Posterior cingulate gyrus (tissue), 11 donors: ENCODE results near the gene P2RX2.

Source experiments
- DNase-seq, 10 donors: peaks; one replicate each; pipeline versions ENCODE4 v3.0.0 to v3.0.0-alpha.2; 2020 to 2021; ENCODE audit warnings: mixed read lengths in 3 of 10
- intact Hi-C: fragments of 100-400 bp; cut with DNase I; formaldehyde crosslinking; loops from one replicate; pipeline ENCODE4 v1.15.1; 2023

P2RX2 gene

GRCh38 chr12:132615579-132616038, 3.0 kb upstream of the P2RX2 start:
- DNase-seq, result peak in 3 of 10 donors; percentile 5 to 69 (median 18)

GRCh38 chr12:132617135-132617701, 1.4 kb upstream of the P2RX2 start:
- DNase-seq, result peak in 2 of 10 donors; percentile 16 to 27
- intact Hi-C loops, result no loop called here

More at GRCh38 chr12:132615579-132616038, 3.0 kb upstream of the P2RX2 start:
- intact Hi-C loops, result loop anchor here (1.0 kb wide), 1 partner anchor 200 kb away; no protein-coding TSS in a partner anchor

GRCh38 chr12:132617822-132618682, 524 bp upstream of the P2RX2 start:
- peak in 2 of 10 donors; percentile 70 to 72 for DNase-seq
- intact Hi-C loops, result no loop called here

GRCh38 chr12:132619071-132619385, 452 bp downstream of the P2RX2 start:
- peak in 1 of 10 donors; percentile 0 for DNase-seq
- intact Hi-C loops, result no loop called here

DNA sequence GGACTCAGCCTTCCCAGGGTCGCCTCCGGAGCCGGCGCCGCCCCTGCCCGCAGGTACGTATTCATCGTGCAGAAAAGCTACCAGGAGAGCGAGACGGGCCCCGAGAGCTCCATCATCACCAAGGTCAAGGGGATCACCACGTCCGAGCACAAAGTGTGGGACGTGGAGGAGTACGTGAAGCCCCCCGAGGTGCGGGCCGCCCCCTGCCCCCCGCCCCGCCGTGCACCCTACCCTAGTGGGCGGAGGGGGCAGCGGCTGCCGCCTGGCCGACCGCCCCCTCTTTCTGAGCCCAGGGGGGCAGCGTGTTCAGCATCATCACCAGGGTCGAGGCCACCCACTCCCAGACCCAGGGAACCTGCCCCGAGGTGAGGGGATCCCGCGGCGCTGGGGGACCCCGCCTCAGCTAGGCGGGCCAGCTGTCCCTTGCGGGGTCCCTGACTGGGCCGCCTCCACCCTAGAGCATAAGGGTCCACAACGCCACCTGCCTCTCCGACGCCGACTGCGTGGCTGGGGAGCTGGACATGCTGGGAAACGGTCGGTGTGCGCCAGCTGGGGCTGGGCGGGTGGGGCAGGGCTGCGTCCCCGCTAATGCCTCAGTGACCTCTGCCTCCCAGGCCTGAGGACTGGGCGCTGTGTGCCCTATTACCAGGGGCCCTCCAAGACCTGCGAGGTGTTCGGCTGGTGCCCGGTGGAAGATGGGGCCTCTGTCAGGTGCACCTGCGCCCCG, 973 bp downstream of the P2RX2 start:
- intact Hi-C loops, result no loop called here
- DNase-seq, result peak in 2 of 10 donors; percentile 48 to 70

GRCh38 chr12:132620113-132620898, 1.7 kb downstream of the P2RX2 start:
- DNase-seq, result peak in 2 of 10 donors; percentile 35 to 39
- intact Hi-C loops, result no loop called here

GRCh38 chr12:132620899-132621656, 2.5 kb downstream of the P2RX2 start:
- intact Hi-C loops, result no loop called here
- DNase-seq, result peak in 3 of 10 donors; percentile 10 to 72 (median 63)

DNA sequence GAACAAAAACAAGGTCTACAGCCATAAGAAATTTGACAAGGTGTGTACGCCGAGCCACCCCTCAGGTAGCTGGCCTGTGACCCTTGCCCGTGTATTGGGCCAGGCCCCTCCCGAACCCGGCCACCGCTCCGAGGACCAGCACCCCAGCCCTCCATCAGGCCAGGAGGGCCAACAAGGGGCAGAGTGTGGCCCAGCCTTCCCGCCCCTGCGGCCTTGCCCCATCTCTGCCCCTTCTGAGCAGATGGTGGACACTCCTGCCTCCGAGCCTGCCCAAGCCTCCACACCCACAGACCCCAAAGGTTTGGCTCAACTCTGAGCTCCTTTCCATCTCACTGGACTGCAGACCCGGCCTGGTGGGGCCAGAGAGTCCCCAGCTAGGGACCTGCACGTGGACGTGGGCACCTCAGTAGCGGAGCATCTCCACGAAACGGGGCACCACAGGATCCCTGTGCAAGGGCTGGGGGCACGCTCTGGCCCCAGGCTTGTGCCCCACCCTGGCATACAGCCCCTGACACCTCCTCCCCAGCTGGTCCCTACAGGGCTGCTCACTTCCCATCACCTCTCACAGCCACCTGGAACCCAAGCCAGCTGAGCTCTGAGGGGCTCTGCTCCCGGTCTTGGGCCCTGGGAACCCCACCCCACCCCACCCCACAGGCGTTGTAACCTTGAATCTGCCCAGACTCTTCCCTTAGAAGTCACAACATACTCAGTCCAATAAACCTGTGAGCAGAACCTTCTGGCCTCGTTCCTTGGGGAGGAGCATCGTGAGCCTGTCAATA, 3.3 kb downstream of the P2RX2 start:
- peak in 3 of 10 donors; percentile 49 to 77 (median 65) for DNase-seq
- intact Hi-C loops, result no loop called here

GRCh38 chr12:132622437-132623071, 4.0 kb downstream of the P2RX2 start:
- DNase-seq, result peak in 3 of 10 donors; percentile 40 to 89 (median 85)
- intact Hi-C loops, result no loop called here

DNA sequence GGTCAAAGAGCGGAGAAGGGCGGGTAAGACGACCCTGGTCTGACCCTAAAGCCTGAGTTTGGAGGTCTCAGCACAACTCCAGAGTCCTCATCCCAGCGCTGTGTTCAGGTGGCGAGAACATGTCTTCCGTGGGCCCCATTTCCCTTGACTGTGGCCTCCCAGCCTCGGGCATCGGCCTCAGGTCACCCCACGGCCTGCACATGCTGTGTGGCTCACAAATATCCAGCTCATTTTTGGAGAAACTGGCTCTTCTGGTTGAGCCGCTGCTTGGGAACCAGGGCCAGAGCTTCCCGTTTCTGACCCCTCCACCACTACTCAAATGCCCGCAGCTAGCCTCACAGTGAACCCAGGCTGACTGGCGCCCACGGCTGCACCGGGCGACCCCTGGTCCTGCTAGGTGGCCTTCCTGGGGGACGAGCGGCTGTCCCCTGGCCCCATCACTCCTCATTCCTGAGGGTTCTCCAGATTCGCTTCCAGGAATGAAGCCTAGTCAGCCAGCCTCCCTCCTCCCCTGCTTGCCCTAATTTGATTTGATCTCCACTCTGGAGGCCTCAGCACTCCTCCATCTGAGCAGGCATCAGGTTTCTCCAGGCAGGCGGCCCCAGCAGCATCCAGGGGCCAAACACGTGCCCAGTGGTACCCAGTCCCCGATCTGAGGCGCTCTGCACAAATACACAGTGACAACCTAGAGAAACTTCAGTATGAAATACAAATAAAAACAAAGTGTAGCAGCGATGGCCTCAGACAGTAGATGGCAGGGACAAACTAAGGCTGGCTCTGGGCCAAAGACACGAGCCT, 4.7 kb downstream of the P2RX2 start:
- intact Hi-C loops, result no loop called here

GRCh38 chr12:132624186-132624855, 5.7 kb downstream of the P2RX2 start:
- intact Hi-C loops, result no loop called here
- DNase-seq, result peak in 2 of 10 donors; percentile 59 to 83

More for the DNA sequence above, 4.7 kb downstream of the P2RX2 start:
- peak in 2 of 10 donors; percentile 65 to 66 for DNase-seq

- peak in 2 of 10 donors; percentile 70 to 77 for DNase-seq
- intact Hi-C loops, result no loop called here
These were observed 6.5 kb downstream of the P2RX2 start for GRCh38 chr12:132624910-132625630.

DNA sequence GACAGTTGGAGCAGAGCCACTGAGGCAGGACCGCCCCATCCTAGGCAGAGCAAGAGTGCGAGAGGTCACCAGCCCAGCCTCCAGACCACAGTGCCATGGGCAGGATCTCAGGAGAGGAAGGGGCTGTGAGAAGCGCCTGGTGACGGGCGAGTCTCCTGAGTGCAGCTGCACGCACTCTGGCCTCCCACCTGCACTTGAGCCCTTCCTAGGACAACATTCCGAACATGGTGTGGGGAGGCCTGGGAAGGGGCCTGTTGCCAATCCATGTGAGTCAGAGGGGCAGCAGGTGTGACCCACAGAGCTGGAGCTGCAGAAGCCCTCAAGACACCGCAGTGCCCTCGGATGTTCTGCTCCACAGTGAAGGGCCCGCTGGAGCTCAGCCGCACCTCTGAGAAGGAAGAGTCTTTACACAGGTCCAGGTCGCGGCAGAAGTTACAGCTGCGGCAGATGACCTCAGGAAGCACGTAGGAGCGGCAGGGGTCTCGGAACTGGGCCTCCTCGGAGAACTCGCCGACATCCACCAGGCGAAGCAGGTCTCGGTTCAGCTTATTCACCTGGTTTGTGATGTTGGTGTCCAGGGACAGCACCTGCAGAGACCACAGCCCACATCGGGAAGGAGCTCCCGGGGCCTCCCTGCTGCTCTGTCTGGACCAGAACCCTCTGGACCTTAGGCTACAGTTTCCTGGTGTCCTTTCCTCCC, 7.3 kb downstream of the P2RX2 start:
- peak in 3 of 10 donors; percentile 35 to 84 (median 71) for DNase-seq
- intact Hi-C loops, result no loop called here

GRCh38 chr12:132629330-132629729, 10.8 kb downstream of the P2RX2 start:
- intact Hi-C loops, result no loop called here
- peak in 1 of 10 donors; percentile 7 for DNase-seq

DNA sequence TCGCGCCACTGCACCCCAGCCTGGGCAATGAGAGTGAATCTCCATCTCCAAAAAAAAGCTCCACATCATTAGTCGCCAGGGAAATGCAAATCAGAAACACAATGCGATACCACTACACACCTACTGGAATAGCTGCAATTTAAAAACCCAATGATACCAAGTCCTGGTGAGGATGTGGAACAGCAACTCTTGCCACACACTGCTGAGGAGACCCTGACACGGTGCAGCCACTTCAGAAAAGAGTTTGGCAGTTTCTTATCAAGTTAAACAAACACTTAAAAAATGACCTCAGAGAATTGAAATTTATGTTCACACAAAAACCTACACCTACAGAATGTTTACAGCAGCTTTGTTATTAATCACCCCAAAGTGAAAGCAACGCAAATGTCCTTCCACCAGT, 12.1 kb downstream of the P2RX2 start:
- peak in 1 of 10 donors; percentile 37 for DNase-seq
- intact Hi-C loops, result no loop called here
